Neural progenitor cell (in vitro differentiated cells): ENCODE measurements around the gene ANKRD66.

ENCODE experiments used
- EZH2 ChIP-seq: fragments of 200-600 bp; sonication (generic); IDR thresholded peaks from 2 replicates; pipeline ENCODE4 v1.6.1; 2017; ENCODE audit warnings: antibody characterized with exemption, mild to moderate bottlenecking, moderate library complexity
- TF ChIP-seq, protein P1 (sequence below): fragments of 200-600 bp; sonication (generic); IDR thresholded peaks from 2 replicates; pipeline ENCODE4 v1.5.1; 2017; ENCODE audit warnings: antibody characterized with exemption, mild to moderate bottlenecking

DNA sequence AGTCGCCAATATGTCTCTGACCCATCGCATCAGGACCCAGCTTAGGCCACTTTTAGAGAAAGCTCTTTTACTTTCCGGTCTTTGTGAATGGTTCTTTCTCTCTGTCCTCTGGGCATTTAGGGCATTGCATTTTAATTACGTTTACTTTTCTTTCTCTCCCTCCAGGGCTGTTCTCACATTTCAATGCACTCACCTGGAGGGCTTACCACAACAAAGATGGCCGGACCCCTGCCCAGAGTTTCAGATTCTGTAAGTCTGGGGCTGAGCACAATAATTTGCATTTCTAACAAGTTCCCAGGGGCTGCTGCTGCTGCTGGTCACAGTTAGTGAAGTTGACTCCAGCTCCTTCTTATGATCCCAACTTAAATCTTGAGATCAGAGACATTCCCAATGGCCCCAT, 3.0 kb downstream of the ANKRD66 start:
- TF ChIP-seq, protein P1, sequence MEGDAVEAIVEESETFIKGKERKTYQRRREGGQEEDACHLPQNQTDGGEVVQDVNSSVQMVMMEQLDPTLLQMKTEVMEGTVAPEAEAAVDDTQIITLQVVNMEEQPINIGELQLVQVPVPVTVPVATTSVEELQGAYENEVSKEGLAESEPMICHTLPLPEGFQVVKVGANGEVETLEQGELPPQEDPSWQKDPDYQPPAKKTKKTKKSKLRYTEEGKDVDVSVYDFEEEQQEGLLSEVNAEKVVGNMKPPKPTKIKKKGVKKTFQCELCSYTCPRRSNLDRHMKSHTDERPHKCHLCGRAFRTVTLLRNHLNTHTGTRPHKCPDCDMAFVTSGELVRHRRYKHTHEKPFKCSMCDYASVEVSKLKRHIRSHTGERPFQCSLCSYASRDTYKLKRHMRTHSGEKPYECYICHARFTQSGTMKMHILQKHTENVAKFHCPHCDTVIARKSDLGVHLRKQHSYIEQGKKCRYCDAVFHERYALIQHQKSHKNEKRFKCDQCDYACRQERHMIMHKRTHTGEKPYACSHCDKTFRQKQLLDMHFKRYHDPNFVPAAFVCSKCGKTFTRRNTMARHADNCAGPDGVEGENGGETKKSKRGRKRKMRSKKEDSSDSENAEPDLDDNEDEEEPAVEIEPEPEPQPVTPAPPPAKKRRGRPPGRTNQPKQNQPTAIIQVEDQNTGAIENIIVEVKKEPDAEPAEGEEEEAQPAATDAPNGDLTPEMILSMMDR, result no peak
- no peak for TF ChIP-seq EZH2
